ENCODE results near the gene WASL. TPM values are rescaled to one million over a fixed set of nuclear protein-coding genes. Genes with fewer than 3 reads are reported as not detected.
"Not testable (repeated sequence)": the region's sequence is repeated elsewhere in the genome, so short reads cannot be mapped to it uniquely, and the experiment has no call there.

WASL gene
- total and polyA plus RNA-seq, 3 experiments from 2014 or later: 2.8 to 7.4 (median 7.3) TPM

DNA sequence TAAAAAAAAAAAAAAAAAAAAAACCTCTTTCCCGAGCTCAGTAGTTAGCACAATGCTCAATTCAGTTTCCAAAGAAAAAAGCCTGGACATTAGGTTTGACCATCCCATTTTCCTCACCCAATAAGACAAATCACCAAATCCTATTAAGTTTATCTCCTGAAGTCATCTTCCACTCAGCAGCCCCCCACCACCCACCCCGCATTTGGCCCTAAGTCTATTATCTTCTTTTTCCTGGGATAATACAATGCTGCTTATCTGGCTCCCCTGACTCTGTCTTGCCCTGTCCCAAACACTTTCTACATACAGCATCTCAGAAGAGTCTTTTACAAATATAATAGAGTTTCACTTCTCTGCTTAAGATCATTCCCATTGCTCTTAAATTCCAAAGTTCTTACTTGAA, 110.9 kb downstream of the WASL start:
- no peaks in the 10 kb centered on the region for H3K4me1 Mint-ChIP-seq
- no peaks in the 10 kb centered on the region for H3K9me3 Mint-ChIP-seq
- peaks cover 4 to 53% of the 10 kb centered on the region in 2 donors for H3K27me3 Mint-ChIP-seq
- no peak overlapping the region for H3K4me3 Mint-ChIP-seq
- Histone ChIP-seq H3K36me3 (ENCODE audit: insufficient read depth, low read length) (no peaks in the 10 kb centered on the region), H3K4me3 (ENCODE audit: low read length) (no peak overlapping the region), H3K9me3 (ENCODE audit: low read length) (no peaks in the 10 kb centered on the region), H3K4me1 (ENCODE audit: insufficient read depth, low read length) (no peaks in the 10 kb centered on the region), H3K27ac (ENCODE audit: low read depth, low read length) (no peak overlapping the region), H3K27me3 (ENCODE audit: insufficient read depth, low read length, poor library complexity, severe bottlenecking) (no peaks in the 10 kb centered on the region)
- POLR2A ChIA-PET: no interaction called here
- H3K36me3 Mint-ChIP-seq: no peaks in the 10 kb centered on the region
- CTCF ChIA-PET: no interaction called here
- H3K27ac Mint-ChIP-seq: no peak overlapping the region
- DNase-seq: no peak

GRCh38 chr7:123637203-123637602, 111.6 kb downstream of the WASL start:
- CTCF ChIA-PET: no interaction called here
- H3K36me3 ChIP-seq (ENCODE audit: insufficient read depth, low read length): no peaks in the 10 kb centered on the region
- DNase-seq: no peak
- H3K27me3 ChIP-seq (ENCODE audit: insufficient read depth, low read length, poor library complexity, severe bottlenecking): no peaks in the 10 kb centered on the region
- H3K9me3 ChIP-seq (ENCODE audit: low read length): no peaks in the 10 kb centered on the region
- no peaks in the 10 kb centered on the region for H3K36me3 Mint-ChIP-seq
- H3K4me3 ChIP-seq (ENCODE audit: low read length): no peak overlapping the region
- H3K4me1 Mint-ChIP-seq: no peaks in the 10 kb centered on the region
- no peaks in the 10 kb centered on the region for H3K9me3 Mint-ChIP-seq
- POLR2A ChIA-PET: no interaction called here
- H3K4me3 Mint-ChIP-seq: no peak overlapping the region
- H3K4me1 ChIP-seq (ENCODE audit: insufficient read depth, low read length): no peaks in the 10 kb centered on the region
- H3K27ac ChIP-seq (ENCODE audit: low read depth, low read length): no peak overlapping the region
- peaks cover 4 to 52% of the 10 kb centered on the region in 2 donors for H3K27me3 Mint-ChIP-seq
- H3K27ac Mint-ChIP-seq: no peak overlapping the region

- no peak overlapping the region for H3K4me3 Mint-ChIP-seq
- ChIA-PET POLR2A (no interaction called here), CTCF (interaction anchor here (1.0 to 1.2 kb wide), 2 partner anchors 229 to 236 kb away, joined by 3 to 7 read pairs; no protein-coding TSS in a partner anchor)
- Histone ChIP-seq H3K36me3 (ENCODE audit: insufficient read depth, low read length) (no peaks in the 10 kb centered on the region), H3K27me3 (ENCODE audit: insufficient read depth, low read length, poor library complexity, severe bottlenecking) (no peaks in the 10 kb centered on the region), H3K9me3 (ENCODE audit: low read length) (no peaks in the 10 kb centered on the region), H3K4me3 (ENCODE audit: low read length) (no peak overlapping the region), H3K27ac (ENCODE audit: low read depth, low read length) (no peak overlapping the region), H3K4me1 (ENCODE audit: insufficient read depth, low read length) (no peaks in the 10 kb centered on the region)
- H3K9me3 Mint-ChIP-seq: no peaks in the 10 kb centered on the region
- no peaks in the 10 kb centered on the region for H3K36me3 Mint-ChIP-seq
- peaks cover 6 to 46% of the 10 kb centered on the region in 2 donors for H3K27me3 Mint-ChIP-seq
- no peaks in the 10 kb centered on the region for H3K4me1 Mint-ChIP-seq
- H3K27ac Mint-ChIP-seq: no peak overlapping the region
- no peak for DNase-seq
These were observed 113.0 kb downstream of the WASL start for GRCh38 chr7:123635551-123636359.

GRCh38 chr7:123634011-123634573, 114.7 kb downstream of the WASL start:
- H3K4me1 Mint-ChIP-seq; H3K4me3 Mint-ChIP-seq; H3K9me3 ChIP-seq (ENCODE audit: low read length); H3K4me3 ChIP-seq (ENCODE audit: low read length); H3K27ac ChIP-seq (ENCODE audit: low read depth, low read length); H3K36me3 ChIP-seq (ENCODE audit: insufficient read depth, low read length); H3K27me3 ChIP-seq (ENCODE audit: insufficient read depth, low read length, poor library complexity, severe bottlenecking); DNase-seq; H3K4me1 ChIP-seq (ENCODE audit: insufficient read depth, low read length); H3K9me3 Mint-ChIP-seq; H3K36me3 Mint-ChIP-seq; H3K27ac Mint-ChIP-seq; POLR2A ChIA-PET; CTCF ChIA-PET: not testable (repeated sequence)
- H3K27me3 Mint-ChIP-seq: peaks cover 7 to 38% of the 10 kb centered on the region in 2 donors

DNA sequence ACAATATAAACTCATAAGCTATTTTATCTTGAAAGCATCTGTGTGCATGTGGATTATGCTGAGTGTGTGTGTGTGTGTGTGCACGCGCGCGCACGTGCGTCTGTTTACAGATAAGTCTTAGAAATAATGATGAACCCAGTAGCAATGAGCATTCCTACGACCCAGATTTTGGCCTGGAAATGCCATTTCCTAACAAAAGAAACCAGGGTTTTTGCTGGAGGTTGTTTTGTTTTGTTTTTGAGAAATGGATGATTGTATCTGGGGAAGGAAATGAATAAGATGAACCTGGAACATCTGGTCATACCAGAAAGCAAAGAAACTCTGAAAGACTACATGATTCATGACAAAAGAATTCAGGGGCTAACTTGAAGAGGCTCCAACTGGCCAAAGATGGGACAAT, 115.2 kb downstream of the WASL start:
- Histone ChIP-seq H3K36me3 (ENCODE audit: insufficient read depth, low read length) (no peaks in the 10 kb centered on the region), H3K27ac (ENCODE audit: low read depth, low read length) (no peak overlapping the region), H3K9me3 (ENCODE audit: low read length) (no peaks in the 10 kb centered on the region), H3K27me3 (ENCODE audit: insufficient read depth, low read length, poor library complexity, severe bottlenecking) (peaks cover 4% of the 10 kb centered on the region), H3K4me3 (ENCODE audit: low read length) (no peak overlapping the region), H3K4me1 (ENCODE audit: insufficient read depth, low read length) (no peaks in the 10 kb centered on the region)
- no peak for DNase-seq
- H3K27ac Mint-ChIP-seq: no peak overlapping the region
- no peaks in the 10 kb centered on the region for H3K36me3 Mint-ChIP-seq
- H3K27me3 Mint-ChIP-seq: peaks cover 7 to 38% of the 10 kb centered on the region in 2 donors
- H3K4me1 Mint-ChIP-seq: no peaks in the 10 kb centered on the region
- ChIA-PET CTCF (no interaction called here), POLR2A (no interaction called here)
- H3K9me3 Mint-ChIP-seq: no peaks in the 10 kb centered on the region
- H3K4me3 Mint-ChIP-seq: no peak overlapping the region

- H3K4me1 Mint-ChIP-seq: no peaks in the 10 kb centered on the region
- no peak for DNase-seq
- no peaks in the 10 kb centered on the region for H3K9me3 ChIP-seq (ENCODE audit: low read length)
- H3K4me3 Mint-ChIP-seq: no peak overlapping the region
- H3K27ac Mint-ChIP-seq: no peak overlapping the region
- H3K27me3 Mint-ChIP-seq: peaks cover 7 to 30% of the 10 kb centered on the region in 2 donors
- H3K27ac ChIP-seq (ENCODE audit: low read depth, low read length): no peak overlapping the region
- POLR2A ChIA-PET: no interaction called here
- no peak overlapping the region for H3K4me3 ChIP-seq (ENCODE audit: low read length)
- CTCF ChIA-PET: no interaction called here
- no peaks in the 10 kb centered on the region for H3K9me3 Mint-ChIP-seq
- H3K36me3 Mint-ChIP-seq: no peaks in the 10 kb centered on the region
- no peaks in the 10 kb centered on the region for H3K36me3 ChIP-seq (ENCODE audit: insufficient read depth, low read length)
- no peaks in the 10 kb centered on the region for H3K4me1 ChIP-seq (ENCODE audit: insufficient read depth, low read length)
- peaks cover 4% of the 10 kb centered on the region for H3K27me3 ChIP-seq (ENCODE audit: insufficient read depth, low read length, poor library complexity, severe bottlenecking)
These were observed 116.0 kb downstream of the WASL start for GRCh38 chr7:123632808-123633207.

Other genes with a start within 250 kb of the WASL start
- not detected for gene IQUB, start 214.4 kb downstream of the WASL start, total RNA-seq
- gene IQUB, start 214.4 kb downstream of the WASL start, polyA plus RNA-seq: 0.08 TPM
- gene NDUFA5, start 191.2 kb downstream of the WASL start, total RNA-seq: 10 to 100 TPM; 61.3 to 66.3 TPM
- gene NDUFA5, start 191.2 kb downstream of the WASL start, polyA plus RNA-seq: 80.2 TPM
- not detected for gene ASB15, start 147.2 kb downstream of the WASL start, total RNA-seq
- gene ASB15, start 147.2 kb downstream of the WASL start, polyA plus RNA-seq: 0.03 TPM
- not detected for gene LMOD2, start 93.1 kb downstream of the WASL start, total RNA-seq
- gene LMOD2, start 93.1 kb downstream of the WASL start, polyA plus RNA-seq: not detected
- gene HYAL4, start 96.2 kb upstream of the WASL start, total RNA-seq: not detected
- not detected for gene HYAL4, start 96.2 kb upstream of the WASL start, polyA plus RNA-seq
- gene SPAM1, start 176.2 kb upstream of the WASL start, total RNA-seq: not detected
- gene SPAM1, start 176.2 kb upstream of the WASL start, polyA plus RNA-seq: not detected

Data from CD8-positive, alpha-beta memory T cell (primary cell).